Keratinocyte (primary cell): ENCODE results near the gene TENM4. TPM values are rescaled to one million over a fixed set of nuclear protein-coding genes. Genes with fewer than 3 reads are reported as not detected.

Source experiments
- DNase-seq: peaks from one replicate; pipeline ENCODE4 v3.0.0-alpha.2; 2011; ENCODE audit warnings: low read depth, missing footprints, low spot score
- FAIRE-seq: peaks from 2 replicates; lab custom pipeline; 2011; peaks lifted over from hg19 to GRCh38; lab: Jason Lieb, UNC
- H2AFZ ChIP-seq: 2 replicates; pipeline ENCODE4 v1.6.0; 2012; ENCODE audit warnings: low read length, control low read depth, inconsistent platforms; ENCODE audit not compliant: control insufficient read depth
- H3K27ac ChIP-seq: 2 replicates; pipeline ENCODE4 v1.5.1; 2011; ENCODE audit warnings: low read length; ENCODE audit not compliant: control insufficient read depth, insufficient read depth
- H3K27me3 ChIP-seq: 3 replicates; pipeline ENCODE4 v1.6.0; 2011; ENCODE audit warnings: low read length; ENCODE audit not compliant: control insufficient read depth, insufficient read depth; ENCODE audit errors: extremely low read depth
- H3K36me3 ChIP-seq, 2 experiments: 2 replicates in 1 of 2; 3 replicates in 1 of 2; pipeline ENCODE4 v1.5.1; 2011; ENCODE audit warnings: low read length in 2 of 2, mild to moderate bottlenecking in 1 of 2; ENCODE audit not compliant: control insufficient read depth in 2 of 2, insufficient read depth in 2 of 2; ENCODE audit errors: extremely low read depth in 1 of 2
- H3K4me1 ChIP-seq: 3 replicates; pipeline ENCODE4 v1.5.1; 2011; ENCODE audit warnings: low read length; ENCODE audit not compliant: control insufficient read depth, insufficient read depth; ENCODE audit errors: extremely low read depth
- H3K4me2 ChIP-seq: 3 replicates; pipeline ENCODE4 v1.6.0; 2011; ENCODE audit warnings: low read depth, low read length; ENCODE audit not compliant: control insufficient read depth, insufficient read depth; ENCODE audit errors: extremely low read depth
- H3K4me3 ChIP-seq, 3 experiments: fragments of 200-600 bp in 1 of 3; sonication (generic) in 1 of 3; 2 replicates in 2 of 3; 3 replicates in 1 of 3; pipeline ENCODE4 v1.5.1; 2011 to 2016; ENCODE audit warnings: low read length in 3 of 3, mild to moderate bottlenecking in 3 of 3, control low read depth in 2 of 3, inconsistent platforms in 1 of 3, low read depth in 1 of 3, mixed read lengths in 1 of 3, mixed run types in 1 of 3, moderate library complexity in 1 of 3; ENCODE audit not compliant: control insufficient read depth in 2 of 3, insufficient read depth in 2 of 3; ENCODE audit errors: extremely low read depth in 1 of 3
- H3K79me2 ChIP-seq: 2 replicates; pipeline ENCODE4 v1.6.0; 2012; ENCODE audit warnings: low read length; ENCODE audit not compliant: control insufficient read depth, insufficient read depth
- H3K9ac ChIP-seq: 3 replicates; pipeline ENCODE4 v1.6.0; 2011; ENCODE audit warnings: low read length; ENCODE audit not compliant: control insufficient read depth, insufficient read depth; ENCODE audit errors: extremely low read depth
- H3K9me1 ChIP-seq: 3 replicates; pipeline ENCODE4 v1.6.0; 2011; ENCODE audit warnings: low read length; ENCODE audit not compliant: control insufficient read depth, insufficient read depth; ENCODE audit errors: extremely low read depth
- H3K9me3 ChIP-seq: 2 replicates; pipeline ENCODE4 v1.5.1; 2012; ENCODE audit warnings: low read depth, low read length; ENCODE audit not compliant: control insufficient read depth
- H4K20me1 ChIP-seq: 3 replicates; pipeline ENCODE4 v1.6.0; 2011; ENCODE audit warnings: low read length; ENCODE audit not compliant: control insufficient read depth, insufficient read depth; ENCODE audit errors: extremely low read depth
- EZH2 ChIP-seq: IDR thresholded peaks from one replicate; pipeline ENCODE4 v1.6.1; 2012; ENCODE audit warnings: inconsistent platforms, mild to moderate bottlenecking, low read length, moderate library complexity
- dilution Hi-C: fragments of 300-500 bp; cut with MboI; formaldehyde crosslinking; loops from one replicate; pipeline ENCODE4 v1.7.0; 2020; ENCODE audit warnings: low sequenced_read_pairs; ENCODE audit not compliant: extremely low pct_ligation_motif_present
- polyA plus RNA-seq, 5 experiments: library from polyadenylated mRNA; depleted of rRNA in 3 of 5; stranded (reverse) in 3 of 5; stranded (forward) in 1 of 5; unstranded in 1 of 5; fragments of >200 nt; gene quantifications; 1 replicate in 1 of 5; 2 replicates in 3 of 5; 3 replicates in 1 of 5; pipeline versions ENCODE4 v1.2.1 to v1.2.3, GENCODE V29; 2011 to 2012; ENCODE audit warnings: missing spikeins in 2 of 5, low read depth in 1 of 5, low replicate concordance in 1 of 5
- TF ChIP-seq, protein P1 (sequence below), 3 experiments: IDR thresholded peaks in 1 of 3; conservative IDR thresholded peaks in 1 of 3; optimal IDR thresholded peaks in 1 of 3; 2 replicates in 2 of 3; 3 replicates in 1 of 3; pipeline versions ENCODE3 to v1.5.1; 2011; ENCODE audit warnings: low read length in 3 of 3, mild to moderate bottlenecking in 3 of 3, moderate library complexity in 2 of 3, control low read depth in 1 of 3, inconsistent platforms in 1 of 3; ENCODE audit not compliant: insufficient read depth in 2 of 3; ENCODE audit errors: extremely low read depth in 1 of 3

The TENM4 gene
- polyA plus RNA-seq, 1 donor (not counting 4 experiments of a cell fraction or from before 2014, with no cell fraction given), result 3.5 TPM

DNA sequence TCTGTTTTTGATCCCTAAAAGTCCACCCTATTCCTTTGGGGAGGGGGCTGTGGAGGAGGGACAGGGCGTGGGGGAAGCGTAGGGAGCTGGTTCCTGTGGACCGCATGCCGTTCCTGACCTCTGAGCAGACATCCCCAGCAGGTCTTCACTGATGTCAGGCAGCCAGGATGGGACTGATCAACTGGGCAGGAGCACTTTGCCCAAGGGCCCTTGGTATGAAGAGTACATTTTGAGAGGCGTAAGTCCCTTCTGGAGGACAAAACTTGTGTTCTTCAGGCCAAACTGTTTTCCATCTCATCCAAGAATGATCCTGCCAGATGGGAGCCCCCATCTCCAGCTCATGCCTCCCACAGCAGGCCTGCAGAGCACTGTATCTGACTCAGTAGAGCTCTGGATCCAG is 785.3 kb downstream of the TENM4 start:
- TF ChIP-seq EZH2, result no peak
- TF ChIP-seq, protein P1, sequence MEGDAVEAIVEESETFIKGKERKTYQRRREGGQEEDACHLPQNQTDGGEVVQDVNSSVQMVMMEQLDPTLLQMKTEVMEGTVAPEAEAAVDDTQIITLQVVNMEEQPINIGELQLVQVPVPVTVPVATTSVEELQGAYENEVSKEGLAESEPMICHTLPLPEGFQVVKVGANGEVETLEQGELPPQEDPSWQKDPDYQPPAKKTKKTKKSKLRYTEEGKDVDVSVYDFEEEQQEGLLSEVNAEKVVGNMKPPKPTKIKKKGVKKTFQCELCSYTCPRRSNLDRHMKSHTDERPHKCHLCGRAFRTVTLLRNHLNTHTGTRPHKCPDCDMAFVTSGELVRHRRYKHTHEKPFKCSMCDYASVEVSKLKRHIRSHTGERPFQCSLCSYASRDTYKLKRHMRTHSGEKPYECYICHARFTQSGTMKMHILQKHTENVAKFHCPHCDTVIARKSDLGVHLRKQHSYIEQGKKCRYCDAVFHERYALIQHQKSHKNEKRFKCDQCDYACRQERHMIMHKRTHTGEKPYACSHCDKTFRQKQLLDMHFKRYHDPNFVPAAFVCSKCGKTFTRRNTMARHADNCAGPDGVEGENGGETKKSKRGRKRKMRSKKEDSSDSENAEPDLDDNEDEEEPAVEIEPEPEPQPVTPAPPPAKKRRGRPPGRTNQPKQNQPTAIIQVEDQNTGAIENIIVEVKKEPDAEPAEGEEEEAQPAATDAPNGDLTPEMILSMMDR (optimal IDR thresholded peaks at IDR 0.05 in 1 of 3, IDR thresholded peaks at IDR 0.05 in 1 of 3, conservative IDR thresholded peaks at IDR 0.05 in 1 of 3; ENCODE audit: extremely low read depth in 1 of 3, insufficient read depth in 2 of 3, low read length in 3 of 3), result no peak
- dilution Hi-C loops, result no loop called here
- Histone ChIP-seq H3K79me2 (no peaks in the 10 kb centered on the region), H3K4me1 (peaks cover 16% of the 10 kb centered on the region), H4K20me1 (no peaks in the 10 kb centered on the region), H3K9me1 (no peaks in the 10 kb centered on the region), H2AFZ (no peak overlapping the region), H3K36me3 (peaks cover 2 to 5% of the 10 kb centered on the region in 2 experiments), H3K9me3 (no peaks in the 10 kb centered on the region), H3K27me3 (no peaks in the 10 kb centered on the region), H3K27ac (no peak overlapping the region), H3K4me2 (no peak overlapping the region), H3K9ac (no peak overlapping the region), H3K4me3 (no peak overlapping the region)
- DNase-seq, result no peak
- FAIRE-seq, result no peak

DNA sequence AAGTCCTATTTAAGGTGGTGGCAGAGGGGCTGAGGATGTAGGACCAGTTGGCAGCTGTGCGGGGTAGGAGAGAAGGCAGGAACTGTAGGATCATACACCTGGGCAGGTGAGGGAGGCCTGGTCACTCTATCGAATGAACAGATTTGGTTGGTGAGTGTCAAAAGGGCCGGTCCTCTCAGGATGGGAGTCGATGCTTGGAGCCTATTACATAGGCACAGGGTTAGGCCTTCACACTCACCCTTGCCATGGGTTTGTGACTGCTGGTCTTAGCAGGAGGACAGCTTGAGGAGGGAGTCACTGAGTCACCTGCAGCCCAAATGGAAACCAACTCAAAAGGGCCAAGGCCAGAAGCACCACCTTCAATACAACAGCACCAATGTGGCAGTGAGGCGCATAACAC is 786.0 kb downstream of the TENM4 start:
- no peak overlapping the region for H3K9ac ChIP-seq
- DNase-seq (no peak), FAIRE-seq (no peak)
- H3K27ac ChIP-seq, result no peak overlapping the region
- H3K79me2 ChIP-seq, result no peaks in the 10 kb centered on the region
- dilution Hi-C loops, result no loop called here
- H4K20me1 ChIP-seq, result no peaks in the 10 kb centered on the region
- TF ChIP-seq, protein P1 (optimal IDR thresholded peaks at IDR 0.05 in 1 of 3, IDR thresholded peaks at IDR 0.05 in 1 of 3, conservative IDR thresholded peaks at IDR 0.05 in 1 of 3; ENCODE audit: extremely low read depth in 1 of 3, insufficient read depth in 2 of 3, low read length in 3 of 3), result no peak
- no peak for TF ChIP-seq EZH2
- peaks cover 12% of the 10 kb centered on the region for H3K4me1 ChIP-seq
- no peak overlapping the region for H2AFZ ChIP-seq
- H3K27me3 ChIP-seq, result no peaks in the 10 kb centered on the region
- no peak overlapping the region for H3K4me2 ChIP-seq
- no peaks in the 10 kb centered on the region for H3K9me3 ChIP-seq
- H3K4me3 ChIP-seq, result no peak overlapping the region
- H3K36me3 ChIP-seq, result peaks cover 2 to 4% of the 10 kb centered on the region in 2 experiments
- H3K9me1 ChIP-seq, result no peaks in the 10 kb centered on the region
